Measurements from ENCODE around the gene RCBTB2.

The RCBTB2 gene

GRCh38 chr13:48563626-48564025, 30.7 kb upstream of the RCBTB2 start:
- no peak for DNase-seq (ENCODE audit: low spot score)

- DNase-seq (ENCODE audit: low spot score), result no peak
Observed at GRCh38 chr13:48562296-48563066, 29.6 kb upstream of the RCBTB2 start.

- no peak for DNase-seq (ENCODE audit: low spot score)
Observed at GRCh38 chr13:48561466-48562235, 28.8 kb upstream of the RCBTB2 start.

GRCh38 chr13:48560657-48561337, 27.9 kb upstream of the RCBTB2 start:
- DNase-seq (ENCODE audit: low spot score), result no peak

GRCh38 chr13:48559638-48560320, 26.9 kb upstream of the RCBTB2 start:
- no peak for DNase-seq (ENCODE audit: low spot score)

GRCh38 chr13:48556817-48557216, 23.9 kb upstream of the RCBTB2 start:
- no peak for DNase-seq (ENCODE audit: low spot score)

GRCh38 chr13:48555441-48555840, 22.6 kb upstream of the RCBTB2 start:
- no peak for DNase-seq (ENCODE audit: low spot score)

GRCh38 chr13:48551329-48551728, 18.4 kb upstream of the RCBTB2 start:
- no peak for DNase-seq (ENCODE audit: low spot score)

GRCh38 chr13:48549658-48550057, 16.8 kb upstream of the RCBTB2 start:
- no peak for DNase-seq (ENCODE audit: low spot score)

- no peak for DNase-seq (ENCODE audit: low spot score)
Observed at GRCh38 chr13:48547663-48548092, 14.8 kb upstream of the RCBTB2 start.

GRCh38 chr13:48545608-48546007, 12.7 kb upstream of the RCBTB2 start:
- no peak for DNase-seq (ENCODE audit: low spot score)

- peak; percentile 14 for DNase-seq (ENCODE audit: low spot score)
Observed at GRCh38 chr13:48542581-48543341, 9.9 kb upstream of the RCBTB2 start.

- no peak for DNase-seq (ENCODE audit: low spot score)
Observed at GRCh38 chr13:48542138-48542537, 9.3 kb upstream of the RCBTB2 start.

GRCh38 chr13:48539550-48539949, 6.7 kb upstream of the RCBTB2 start:
- no peak for DNase-seq (ENCODE audit: low spot score)

- no peak for DNase-seq (ENCODE audit: low spot score)
Observed at GRCh38 chr13:48536621-48537250, 3.9 kb upstream of the RCBTB2 start.

GRCh38 chr13:48535766-48536165, 2.9 kb upstream of the RCBTB2 start:
- no peak for DNase-seq (ENCODE audit: low spot score)

GRCh38 chr13:48534911-48535501, 2.1 kb upstream of the RCBTB2 start:
- DNase-seq (ENCODE audit: low spot score), result no peak

- DNase-seq (ENCODE audit: low spot score), result no peak
Observed at GRCh38 chr13:48533961-48534600, 1.2 kb upstream of the RCBTB2 start.

- DNase-seq (ENCODE audit: low spot score), result no peak
Observed at GRCh38 chr13:48532256-48532505, 699 bp downstream of the RCBTB2 start.

Data from AG20443 (cell line).